ENCODE measurements around the gene PLXND1.

- TF ChIP-seq GATA3 (IDR thresholded peaks at IDR 0.05; ENCODE audit: low read depth, low read length), result no peak
- no peak for TF ChIP-seq GATA2 (IDR thresholded peaks at IDR 0.05; ENCODE audit: low read depth, low read length)
Observed at GRCh38 chr3:129543156-129543790, 63.2 kb downstream of the PLXND1 start, which contains the start of gene H1-8.
